GM11168 (cell line): ENCODE measurements around the gene TBC1D22A.

Source experiments
- in situ Hi-C: fragments of 300-500 bp; cut with MboI; formaldehyde crosslinking; loops from one replicate; pipeline ENCODE4 v1.12.0; 2022; ENCODE audit warnings: low sequenced_read_pairs; ENCODE audit not compliant: unreplicated experiment

The TBC1D22A gene

GRCh38 chr22:47203554-47203991 is 441.1 kb downstream of the TBC1D22A start:
- in situ Hi-C loops = no loop called here

DNA sequence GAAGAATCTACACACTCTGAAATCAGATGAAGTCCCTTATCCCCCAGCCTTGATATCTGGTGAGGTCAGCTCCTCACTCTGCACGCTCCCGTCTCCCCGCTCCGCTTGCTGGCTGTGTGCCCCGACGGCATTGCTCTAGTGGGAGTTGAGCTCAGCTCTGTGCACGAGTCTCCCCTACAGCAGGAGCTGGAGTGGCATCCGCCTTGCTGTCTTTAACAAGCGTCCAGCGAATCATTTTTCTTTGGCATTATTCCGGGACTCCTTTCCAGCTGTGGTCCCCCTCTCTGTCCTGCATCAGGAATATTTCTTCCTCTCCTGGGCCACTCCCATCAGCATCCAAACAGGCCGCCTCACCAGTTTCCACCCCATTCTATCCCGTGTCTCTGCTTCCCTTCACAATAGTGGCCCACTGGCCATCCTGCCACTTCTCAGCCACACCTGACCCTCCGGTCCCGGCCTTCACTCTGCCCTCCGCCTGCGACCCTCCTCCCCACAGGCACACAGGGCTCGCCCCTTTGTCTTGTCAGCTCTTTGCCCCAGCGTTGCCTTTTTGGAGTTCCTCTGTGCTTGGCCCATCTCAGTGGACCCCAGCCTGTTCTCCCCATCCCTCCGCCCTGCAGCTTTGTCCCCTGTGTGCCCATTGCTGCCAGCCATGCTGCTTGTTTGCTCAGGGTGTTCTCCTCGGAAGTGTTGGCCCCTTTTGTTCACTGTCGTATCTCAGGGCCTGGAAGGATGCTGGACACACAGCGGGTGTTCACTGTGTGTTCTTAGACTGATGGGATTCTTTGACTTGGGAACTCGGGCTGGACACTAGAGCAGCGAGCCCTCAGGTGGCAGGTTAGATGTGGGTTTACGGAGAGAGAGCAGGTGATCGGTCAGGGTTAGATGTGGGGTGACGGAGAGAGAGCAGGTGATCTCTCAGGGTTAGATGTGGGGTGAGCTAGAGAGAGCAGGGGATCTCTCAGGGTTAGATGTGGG is 441.8 kb downstream of the TBC1D22A start:
- in situ Hi-C loops = no loop called here

GRCh38 chr22:47205081-47205491 is 442.6 kb downstream of the TBC1D22A start:
- in situ Hi-C loops = no loop called here

- in situ Hi-C loops = no loop called here
Observed at GRCh38 chr22:47205554-47205953, 443.1 kb downstream of the TBC1D22A start.

- in situ Hi-C loops = no loop called here
Observed at GRCh38 chr22:47206164-47206563, 443.7 kb downstream of the TBC1D22A start.

DNA sequence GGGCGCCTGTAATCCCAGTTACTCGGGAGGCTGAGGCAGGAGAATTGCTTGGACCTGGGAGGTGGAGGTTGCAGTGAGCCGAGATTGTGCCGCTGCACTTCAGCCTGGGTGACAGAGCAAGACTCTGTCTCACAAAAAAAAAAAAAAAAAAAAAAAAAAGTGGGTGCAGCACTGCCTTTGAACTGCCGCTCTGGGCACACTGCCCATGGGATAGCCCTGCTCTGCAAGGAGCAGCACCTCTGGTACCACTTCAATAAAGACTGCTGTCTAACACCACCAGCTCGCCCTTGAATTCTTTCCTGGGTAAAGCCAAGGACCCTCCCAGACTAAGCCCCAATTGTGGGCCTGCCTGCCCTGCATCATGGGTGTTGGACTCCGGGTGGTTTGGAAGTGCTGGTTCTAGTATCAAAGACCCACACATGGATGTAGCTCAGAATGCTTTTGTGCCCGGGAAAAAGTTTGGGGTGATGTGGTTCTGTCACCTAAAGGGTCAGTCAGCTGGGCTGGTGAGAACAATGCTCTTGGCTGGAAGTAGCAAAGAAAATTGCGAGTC is 444.3 kb downstream of the TBC1D22A start:
- in situ Hi-C loops = no loop called here

GRCh38 chr22:47207387-47207786 is 444.9 kb downstream of the TBC1D22A start:
- in situ Hi-C loops = no loop called here

DNA sequence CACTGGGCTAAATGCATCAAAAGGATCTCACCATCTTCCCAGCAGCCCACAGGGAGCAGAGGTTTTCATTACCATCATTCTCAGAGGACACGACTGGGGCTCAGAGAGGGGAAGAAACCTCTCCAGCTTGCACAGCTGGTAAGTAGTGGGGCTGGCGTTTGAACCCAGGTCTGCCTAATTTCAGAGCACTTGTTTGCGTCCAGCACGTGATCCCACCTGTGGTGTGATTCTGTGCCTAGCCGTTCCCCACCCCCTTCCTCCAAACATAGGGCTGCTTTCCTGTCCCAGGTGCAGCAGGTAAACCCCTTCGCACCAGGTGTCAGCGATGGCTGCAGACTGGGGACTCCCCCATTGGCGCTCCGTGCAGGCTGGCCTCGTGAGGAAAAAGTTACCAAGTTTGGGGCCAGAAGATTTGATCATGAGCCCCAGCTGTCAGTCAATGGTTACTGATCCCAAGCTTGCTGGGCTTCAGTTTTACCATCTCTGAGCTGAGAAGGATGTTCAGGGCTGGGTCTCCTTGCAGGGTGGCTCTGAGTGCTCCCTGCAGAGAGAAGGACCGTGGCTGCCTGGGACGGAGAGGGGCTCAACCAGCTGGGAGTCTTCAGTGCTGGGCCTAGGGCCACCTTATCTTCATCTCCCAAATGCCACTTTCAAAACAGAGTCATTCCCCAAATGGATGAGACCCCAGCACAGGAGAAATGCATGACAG is 445.6 kb downstream of the TBC1D22A start:
- in situ Hi-C loops = no loop called here

GRCh38 chr22:47208630-47209029 is 446.2 kb downstream of the TBC1D22A start:
- in situ Hi-C loops = no loop called here

- in situ Hi-C loops = no loop called here
Observed at GRCh38 chr22:47209040-47209514, 446.6 kb downstream of the TBC1D22A start.

DNA sequence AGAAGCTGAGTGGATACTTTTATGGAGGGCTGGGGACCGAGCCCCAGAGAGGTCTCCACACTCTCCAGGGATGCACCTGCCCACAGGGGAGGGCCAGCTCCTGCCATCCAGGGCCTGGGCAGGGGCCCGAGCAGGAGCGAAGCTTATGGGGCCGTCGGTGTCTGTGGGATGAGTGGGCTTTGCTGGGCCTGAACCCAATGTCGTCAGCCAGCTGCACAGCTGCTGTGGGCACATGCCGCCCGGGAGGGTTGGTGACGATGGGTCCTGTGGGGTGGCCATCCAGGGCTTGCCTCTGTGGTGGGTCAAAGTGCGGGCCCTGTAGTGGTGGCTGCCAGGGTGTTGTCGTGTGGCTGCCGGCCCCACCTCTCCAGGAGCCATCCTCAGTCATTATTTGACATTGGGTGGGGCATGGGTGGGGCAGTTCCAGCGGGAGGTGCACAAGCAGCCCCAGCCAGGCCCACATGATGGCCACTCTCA is 447.1 kb downstream of the TBC1D22A start:
- in situ Hi-C loops = no loop called here

GRCh38 chr22:47210112-47210657 is 447.7 kb downstream of the TBC1D22A start:
- in situ Hi-C loops = no loop called here

- in situ Hi-C loops = no loop called here
Observed at GRCh38 chr22:47210686-47211085, 448.2 kb downstream of the TBC1D22A start.

GRCh38 chr22:47213571-47214230 is 451.3 kb downstream of the TBC1D22A start:
- in situ Hi-C loops = no loop called here

DNA sequence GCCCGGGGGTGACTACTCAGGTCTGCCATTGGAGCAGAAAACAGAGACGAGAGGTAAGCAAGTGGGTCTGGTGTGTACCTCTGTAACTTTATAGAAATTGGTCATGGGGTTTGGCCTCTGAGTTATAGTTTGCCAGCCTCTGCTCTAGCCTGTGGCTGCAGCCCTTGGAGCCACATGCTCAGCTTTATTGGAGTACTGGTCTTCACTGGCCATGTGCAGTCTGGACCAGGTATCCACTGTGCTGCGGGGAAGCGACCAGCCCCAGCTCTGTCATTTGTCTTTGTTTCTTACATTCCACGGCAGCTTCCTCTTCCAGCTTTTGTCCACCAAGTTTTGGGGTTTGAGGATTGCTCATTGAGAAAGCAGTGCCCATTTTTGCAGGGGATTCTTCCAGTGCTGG is 453.4 kb downstream of the TBC1D22A start:
- in situ Hi-C loops = no loop called here

GRCh38 chr22:47218671-47219070 is 456.2 kb downstream of the TBC1D22A start:
- in situ Hi-C loops = no loop called here

GRCh38 chr22:47219789-47220188 is 457.3 kb downstream of the TBC1D22A start:
- in situ Hi-C loops = no loop called here

- in situ Hi-C loops = no loop called here
Observed at GRCh38 chr22:47220752-47221151, 458.3 kb downstream of the TBC1D22A start.

GRCh38 chr22:47221840-47222615 is 459.6 kb downstream of the TBC1D22A start:
- in situ Hi-C loops = no loop called here
